Measurements from ENCODE around the gene ITIH3.

DNA sequence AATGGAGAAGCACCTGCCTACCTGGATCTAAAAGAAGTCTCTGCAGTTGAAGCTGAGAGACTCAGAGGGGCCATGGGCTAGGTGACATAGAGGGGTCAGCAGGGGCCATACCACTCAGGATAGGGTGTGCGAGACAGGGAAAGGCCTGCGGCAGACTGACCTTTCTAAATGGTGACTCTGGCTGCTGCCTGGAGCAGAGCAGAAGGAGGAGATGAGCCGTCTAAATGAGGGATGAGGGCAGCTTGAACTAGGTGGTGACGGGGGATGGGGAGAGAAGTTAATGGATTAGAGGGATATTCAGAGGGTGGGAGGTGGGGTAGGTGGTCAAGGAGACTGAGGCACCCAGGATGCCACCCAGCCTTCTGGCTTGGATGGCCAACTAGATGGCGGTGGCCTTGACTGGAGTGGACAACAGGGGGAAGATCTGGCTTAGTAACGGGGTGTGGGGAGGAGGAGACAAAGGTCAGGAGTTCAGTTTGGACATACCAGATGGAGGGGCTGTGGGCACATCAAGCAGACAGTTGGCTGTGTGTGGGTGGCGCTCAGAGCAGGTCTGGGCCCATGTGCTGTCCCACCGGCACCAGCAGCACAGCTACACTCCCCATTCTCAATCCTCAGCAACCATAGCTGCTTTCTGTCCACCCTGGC, 20.4 kb upstream of the ITIH3 start:
- TF ChIP-seq POLR2A (IDR thresholded peaks at IDR 0.05; ENCODE audit: low read length) (no peak), GATA1 (IDR thresholded peaks at IDR 0.05; ENCODE audit: low read depth, low read length) (no peak)

Data from erythroblast (primary cell).